ENCODE data around the gene DIO2. TPM values are rescaled to one million over a fixed set of nuclear protein-coding genes. Genes with fewer than 3 reads are reported as not detected.
A peak's percentile ranks its signal among the peaks of the same experiment; 100 is the strongest.

The DIO2 gene
- total RNA-seq, 2 experiments from 2014 or later: not detected

DNA sequence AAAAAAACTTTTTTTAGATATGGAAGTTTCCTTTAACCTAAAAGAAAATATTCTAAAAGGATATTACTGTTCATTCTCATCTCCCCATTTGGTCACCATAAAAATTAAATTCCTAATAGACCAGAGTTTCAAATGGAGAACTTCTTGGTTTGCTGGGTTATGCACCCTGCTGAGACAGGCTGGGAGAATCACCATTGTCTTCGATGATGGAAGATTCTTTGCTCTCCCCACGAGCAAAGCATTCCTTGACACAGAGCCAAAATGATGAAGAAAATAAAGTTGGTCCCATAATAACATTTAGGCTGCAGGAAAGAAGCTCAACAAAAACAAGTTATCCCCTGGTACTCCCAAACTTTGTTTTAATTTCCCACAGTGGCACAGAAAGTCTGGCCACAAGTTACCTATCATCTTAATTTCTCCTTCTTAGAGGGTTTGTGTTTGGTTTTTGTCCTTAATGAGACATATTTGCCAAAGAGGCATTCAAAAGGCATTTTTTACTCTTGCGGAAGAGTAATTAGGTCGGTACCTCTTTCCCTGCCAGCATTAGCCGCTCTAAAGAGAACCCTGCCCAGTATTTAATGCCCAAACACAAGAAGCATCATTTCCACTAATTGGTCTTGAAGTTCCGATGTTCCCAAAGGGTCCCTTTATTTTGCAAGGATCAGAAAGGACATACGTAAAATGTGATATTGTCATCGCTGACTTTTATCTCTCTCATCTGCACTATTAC is 4.8 kb downstream of the DIO2 start:
- POLR2A ChIA-PET: no interaction called here
- Mint-ChIP-seq H3K4me3 (no peak overlapping the region), H3K9me3 (no peaks in the 10 kb centered on the region), H3K36me3 (ENCODE audit: low read depth) (no peaks in the 10 kb centered on the region), H3K27ac (no peak overlapping the region), H3K27me3 (no peaks in the 10 kb centered on the region), H3K4me1 (no peaks in the 10 kb centered on the region)
- no peak for DNase-seq
- CTCF ChIA-PET: no interaction called here

DNA sequence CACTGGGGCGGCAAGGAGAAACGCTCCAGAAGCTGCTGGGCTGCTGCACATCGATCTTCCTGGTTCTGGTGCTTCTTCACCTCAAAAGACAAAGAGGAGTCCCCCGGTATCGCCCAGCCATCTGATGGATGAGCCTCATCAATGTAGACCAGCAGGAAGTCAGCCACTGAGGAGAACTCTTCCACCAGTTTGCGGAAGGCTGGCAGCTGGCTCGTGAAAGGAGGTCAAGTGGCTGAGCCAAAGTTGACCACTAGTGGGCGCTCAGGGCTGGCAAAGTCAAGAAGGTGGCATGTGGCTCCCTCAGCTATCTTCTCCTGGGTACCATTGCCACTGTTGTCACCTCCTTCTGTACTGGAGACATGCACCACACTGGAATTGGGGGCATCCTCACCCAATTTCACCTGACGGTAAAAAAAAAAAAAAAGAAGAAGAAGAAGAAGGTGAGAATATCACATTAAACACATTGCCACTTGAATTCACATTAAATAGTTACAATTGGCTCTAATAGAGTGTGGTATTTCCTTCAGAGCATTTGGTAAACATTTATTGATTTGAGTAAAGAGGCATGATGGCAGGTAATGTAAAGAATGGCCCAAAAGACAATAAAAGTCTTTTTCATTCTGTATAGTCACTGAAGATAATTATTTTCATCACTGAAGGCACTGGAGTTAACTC is 8.3 kb downstream of the DIO2 start:
- Mint-ChIP-seq H3K4me3 (no peak overlapping the region), H3K9me3 (no peaks in the 10 kb centered on the region), H3K4me1 (no peaks in the 10 kb centered on the region), H3K27ac (no peak overlapping the region), H3K27me3 (no peaks in the 10 kb centered on the region), H3K36me3 (ENCODE audit: low read depth) (no peaks in the 10 kb centered on the region)
- CTCF ChIA-PET: no interaction called here
- POLR2A ChIA-PET: no interaction called here
- DNase-seq: peak; percentile 26

DNA sequence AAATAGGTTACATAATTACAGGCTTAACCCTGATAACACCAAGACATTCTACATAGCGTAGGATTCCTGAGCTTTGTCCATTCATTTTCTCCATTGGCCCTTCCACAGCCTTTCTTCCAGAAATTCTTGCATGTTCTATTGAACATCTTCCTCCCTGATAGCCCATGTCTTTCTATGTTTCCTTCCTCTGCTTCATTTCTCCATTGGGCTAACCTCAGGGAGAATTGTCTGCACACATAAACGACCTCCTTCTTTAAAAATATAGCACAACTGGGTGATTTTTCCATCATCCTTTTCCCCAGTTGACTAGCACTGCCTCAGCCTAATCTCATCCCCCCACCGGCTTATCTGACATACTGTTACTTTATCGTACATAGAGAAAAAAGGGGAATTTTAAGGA is 11.2 kb downstream of the DIO2 start:
- H3K27me3 Mint-ChIP-seq: no peaks in the 10 kb centered on the region
- H3K9me3 Mint-ChIP-seq: no peaks in the 10 kb centered on the region
- POLR2A ChIA-PET: no interaction called here
- no peak for DNase-seq
- H3K27ac Mint-ChIP-seq: no peak overlapping the region
- CTCF ChIA-PET: no interaction called here
- no peaks in the 10 kb centered on the region for H3K4me1 Mint-ChIP-seq
- H3K4me3 Mint-ChIP-seq: no peak overlapping the region
- H3K36me3 Mint-ChIP-seq (ENCODE audit: low read depth): no peaks in the 10 kb centered on the region

DNA sequence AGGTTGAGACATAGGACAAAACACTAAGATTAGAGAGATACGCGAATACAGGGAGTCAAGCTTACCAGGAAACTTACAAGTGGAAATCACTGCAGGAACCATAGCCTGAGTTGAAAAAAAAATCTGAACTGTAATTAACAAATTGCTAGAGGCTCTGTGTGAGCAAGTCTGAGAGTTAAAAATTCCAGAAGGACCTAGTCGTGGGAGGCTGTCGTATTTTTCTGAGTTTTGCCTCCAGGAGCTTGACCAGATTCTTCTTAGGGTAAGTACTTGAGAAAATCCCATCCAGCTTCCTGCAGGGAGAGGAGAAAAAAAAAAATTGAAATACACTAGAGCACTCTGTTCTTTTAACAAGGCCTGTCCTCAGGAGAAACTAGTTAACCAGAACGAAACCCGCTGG is 22.7 kb downstream of the DIO2 start:
- Mint-ChIP-seq H3K27me3 (no peaks in the 10 kb centered on the region), H3K4me1 (no peaks in the 10 kb centered on the region), H3K9me3 (peaks cover 7% of the 10 kb centered on the region), H3K36me3 (ENCODE audit: low read depth) (no peaks in the 10 kb centered on the region), H3K27ac (no peak overlapping the region), H3K4me3 (no peak overlapping the region)
- ChIA-PET POLR2A (no interaction called here), CTCF (no interaction called here)
- no peak for DNase-seq

DNA sequence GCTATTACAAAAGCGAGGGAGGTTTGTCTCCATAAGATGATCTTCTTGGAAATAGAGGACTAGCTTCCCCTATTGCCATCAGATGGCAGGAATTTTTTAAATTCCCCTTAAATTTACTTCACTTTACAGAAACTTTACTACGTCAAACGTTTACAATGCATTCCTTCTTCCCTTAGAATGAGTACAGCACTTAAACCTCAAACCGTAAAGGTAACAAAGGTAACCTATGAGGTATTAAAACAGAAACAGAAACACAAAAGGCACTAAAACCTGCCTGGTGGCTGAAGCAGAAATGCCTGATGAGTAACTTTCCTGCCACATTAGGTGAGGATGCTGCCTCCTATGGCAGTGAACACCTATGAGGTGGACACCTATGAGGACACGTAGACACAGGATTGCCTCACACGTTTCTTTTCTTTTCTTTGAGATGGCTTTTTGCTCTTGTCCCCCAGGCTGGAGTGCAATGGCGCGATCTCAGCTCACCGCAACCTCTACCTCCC is 25.0 kb downstream of the DIO2 start:
- Mint-ChIP-seq H3K9me3 (peaks cover 7% of the 10 kb centered on the region), H3K4me3 (no peak overlapping the region), H3K27me3 (no peaks in the 10 kb centered on the region), H3K4me1 (no peaks in the 10 kb centered on the region), H3K36me3 (ENCODE audit: low read depth) (no peaks in the 10 kb centered on the region), H3K27ac (no peak overlapping the region)
- POLR2A ChIA-PET: no interaction called here
- DNase-seq: no peak
- CTCF ChIA-PET: no interaction called here

DNA sequence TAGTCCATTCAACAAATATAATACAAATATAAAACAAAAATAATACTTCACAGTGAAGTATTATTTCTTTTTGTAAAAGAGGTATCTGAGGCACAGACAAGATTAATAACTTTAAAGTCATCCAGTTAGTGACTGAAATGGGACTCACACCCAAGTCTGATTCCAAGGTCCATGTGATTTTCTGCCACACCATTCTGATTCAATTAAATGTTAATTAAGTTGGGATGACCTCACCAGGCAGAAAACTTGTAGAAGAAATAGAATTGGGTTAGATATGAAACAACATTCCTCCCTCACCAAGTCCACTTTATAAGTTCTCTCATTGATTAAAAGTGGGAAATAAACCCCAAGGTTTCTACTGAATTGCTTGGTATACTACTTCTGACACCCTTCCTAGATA is 34.4 kb downstream of the DIO2 start:
- H3K4me3 Mint-ChIP-seq: no peak overlapping the region
- H3K27ac Mint-ChIP-seq: no peak overlapping the region
- ChIA-PET CTCF (no interaction called here), POLR2A (no interaction called here)
- no peaks in the 10 kb centered on the region for H3K36me3 Mint-ChIP-seq (ENCODE audit: low read depth)
- H3K4me1 Mint-ChIP-seq: no peaks in the 10 kb centered on the region
- no peaks in the 10 kb centered on the region for H3K27me3 Mint-ChIP-seq
- no peak for DNase-seq
- no peaks in the 10 kb centered on the region for H3K9me3 Mint-ChIP-seq

DNA sequence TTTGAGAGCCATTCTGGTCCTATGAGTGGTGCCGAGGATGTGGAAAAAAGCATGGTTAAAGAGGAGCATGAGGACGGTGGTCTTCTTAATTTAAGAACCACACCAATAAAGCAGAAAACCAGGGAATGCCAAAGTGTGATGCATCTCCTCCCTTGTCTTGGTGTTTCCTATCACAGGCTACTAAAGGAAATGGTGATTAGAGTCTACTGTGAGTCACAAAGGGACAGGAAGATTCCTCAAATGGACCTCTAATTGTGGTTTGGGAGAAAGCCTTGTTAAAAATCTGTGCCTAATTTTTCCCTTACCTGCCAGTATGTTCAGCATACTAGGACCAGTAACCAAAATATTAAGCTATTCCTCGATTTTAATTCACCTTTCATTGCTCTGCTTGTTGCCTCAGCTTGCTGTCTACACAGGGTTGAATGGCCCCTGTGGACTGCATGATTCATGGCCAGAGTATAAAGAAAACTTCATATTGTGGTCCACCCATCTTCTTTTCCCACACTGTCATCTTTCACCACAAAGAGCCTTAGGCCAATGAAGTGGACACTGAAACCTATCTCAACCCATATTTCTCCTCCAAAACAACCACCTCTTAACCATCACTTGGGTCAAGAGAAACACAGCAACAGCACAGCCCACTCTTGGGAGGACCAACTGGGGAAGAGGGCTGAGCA is 38.8 kb downstream of the DIO2 start:
- CTCF ChIA-PET: interaction anchor here (1.0 kb wide), 1 partner anchor 25 kb away, joined by 3 read pairs; no protein-coding TSS in a partner anchor

DNA sequence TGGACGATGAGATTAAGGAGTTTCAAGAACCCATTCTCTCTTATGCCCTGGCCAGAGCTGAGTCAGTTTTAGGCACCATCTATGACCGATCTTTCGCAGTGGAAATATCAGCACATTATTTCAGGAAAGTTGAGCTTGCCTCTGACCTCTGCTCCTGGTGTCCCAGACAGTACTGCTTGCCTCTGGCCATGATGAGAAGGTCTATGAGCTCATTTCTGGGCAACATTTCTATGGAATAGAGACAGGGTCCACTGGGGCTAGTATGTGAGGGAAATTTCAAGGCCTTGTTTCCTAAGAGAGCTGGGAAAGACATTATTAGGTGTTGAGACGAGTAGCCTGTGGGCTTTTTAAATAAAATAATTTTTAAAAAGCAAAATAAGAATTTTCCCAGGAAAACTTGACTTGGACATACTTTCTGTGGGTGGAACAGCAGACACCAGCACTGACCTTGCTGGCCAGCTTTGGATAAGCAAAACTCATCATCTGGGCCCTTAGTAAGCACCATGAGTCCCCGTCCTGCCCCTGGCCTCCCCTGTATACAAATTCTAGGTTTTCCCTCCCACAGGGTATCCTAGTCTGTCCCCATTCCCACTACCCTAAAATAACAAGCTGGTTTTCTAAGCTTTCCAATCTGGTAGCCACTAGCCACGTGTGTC is 43.4 kb downstream of the DIO2 start:
- POLR2A ChIA-PET: no interaction called here
- Mint-ChIP-seq H3K4me3 (no peak overlapping the region), H3K27ac (no peak overlapping the region), H3K9me3 (no peaks in the 10 kb centered on the region), H3K4me1 (no peaks in the 10 kb centered on the region), H3K27me3 (no peaks in the 10 kb centered on the region), H3K36me3 (ENCODE audit: low read depth) (no peaks in the 10 kb centered on the region)
- CTCF ChIA-PET: no interaction called here
- DNase-seq: no peak

More for the DNA sequence above, 38.8 kb downstream of the DIO2 start:
- DNase-seq: no peak
- POLR2A ChIA-PET: no interaction called here
- H3K27ac Mint-ChIP-seq: no peak overlapping the region
- no peak overlapping the region for H3K4me3 Mint-ChIP-seq
- no peaks in the 10 kb centered on the region for H3K36me3 Mint-ChIP-seq (ENCODE audit: low read depth)
- H3K4me1 Mint-ChIP-seq: no peaks in the 10 kb centered on the region
- H3K27me3 Mint-ChIP-seq: no peaks in the 10 kb centered on the region
- no peaks in the 10 kb centered on the region for H3K9me3 Mint-ChIP-seq

DNA sequence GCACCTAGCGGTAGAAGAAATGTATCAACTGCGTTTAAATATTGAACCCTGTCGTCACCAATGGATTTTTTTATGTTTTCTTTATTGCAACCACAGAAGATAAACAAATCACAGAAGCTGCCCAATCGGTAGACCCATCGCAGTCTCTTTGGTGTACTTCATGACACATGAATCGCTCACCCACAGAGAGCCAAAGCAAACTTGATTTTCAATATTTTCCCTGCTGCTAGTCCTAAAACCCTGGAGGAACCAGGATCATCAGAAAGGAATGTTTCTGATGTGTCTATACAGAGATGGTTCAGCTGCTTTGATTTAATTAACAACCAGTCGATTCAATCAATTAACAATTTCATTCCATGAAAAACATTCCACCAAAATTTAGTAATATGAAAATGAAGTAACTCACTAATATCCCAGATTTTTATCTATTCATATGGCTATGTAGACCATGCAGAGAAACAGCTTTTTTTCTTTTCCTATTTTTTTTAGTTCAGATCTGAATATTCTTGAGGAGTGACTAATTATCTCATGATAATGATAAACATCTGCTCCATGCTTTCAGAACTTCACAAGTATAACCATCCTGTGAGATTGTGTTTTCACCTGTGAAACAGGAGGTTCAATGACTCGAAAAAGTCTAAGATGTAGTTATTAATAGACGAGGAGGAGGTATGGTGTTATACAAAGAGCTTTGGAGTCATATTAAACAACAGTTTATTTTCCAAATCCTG is 46.1 kb downstream of the DIO2 start:
- no peak overlapping the region for H3K4me3 Mint-ChIP-seq
- no peaks in the 10 kb centered on the region for H3K4me1 Mint-ChIP-seq
- no peak for DNase-seq
- ChIA-PET POLR2A (no interaction called here), CTCF (no interaction called here)
- no peaks in the 10 kb centered on the region for H3K27me3 Mint-ChIP-seq
- no peaks in the 10 kb centered on the region for H3K9me3 Mint-ChIP-seq
- H3K27ac Mint-ChIP-seq: no peak overlapping the region
- no peaks in the 10 kb centered on the region for H3K36me3 Mint-ChIP-seq (ENCODE audit: low read depth)

DNA sequence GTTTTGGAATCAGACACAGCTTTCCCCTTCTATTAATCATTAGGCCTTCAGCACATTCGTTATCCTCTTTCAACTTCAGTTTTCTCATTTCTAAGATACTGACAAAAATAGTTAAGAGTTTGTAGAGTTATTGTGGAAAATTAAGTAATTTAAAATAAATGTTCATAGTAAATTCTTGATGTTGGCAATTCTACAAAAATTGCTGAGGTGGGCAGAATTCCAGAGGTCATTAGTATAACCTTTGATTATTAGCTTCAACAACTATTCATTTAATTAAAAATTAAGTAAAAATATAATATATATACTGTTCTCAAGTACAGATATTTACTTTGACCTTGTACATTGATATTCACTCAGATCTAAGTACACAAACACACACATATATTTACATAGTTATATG is 58.5 kb downstream of the DIO2 start:
- Mint-ChIP-seq H3K4me1 (no peaks in the 10 kb centered on the region), H3K27me3 (no peaks in the 10 kb centered on the region), H3K27ac (no peak overlapping the region), H3K9me3 (no peaks in the 10 kb centered on the region), H3K36me3 (ENCODE audit: low read depth) (no peaks in the 10 kb centered on the region), H3K4me3 (no peak overlapping the region)
- DNase-seq: no peak
- ChIA-PET POLR2A (no interaction called here), CTCF (no interaction called here)

DNA sequence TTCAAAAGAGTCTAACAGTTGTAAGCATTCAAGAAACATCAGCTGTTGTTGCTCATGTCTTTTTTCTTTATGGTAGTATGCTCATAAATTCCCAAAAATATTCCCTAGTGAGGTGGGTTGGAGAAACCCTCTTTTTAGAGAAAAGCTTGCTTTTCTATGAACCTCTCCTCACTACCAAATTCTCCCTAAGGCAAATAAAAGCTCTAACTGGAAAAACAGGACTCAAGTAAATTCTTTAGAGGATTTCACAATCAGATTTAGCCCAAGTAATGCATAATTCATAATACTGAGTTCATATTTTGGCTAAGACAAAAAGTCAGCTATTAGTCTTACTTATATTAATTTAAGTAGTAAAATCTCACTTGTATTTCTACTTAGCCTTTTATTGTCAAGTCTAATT is 59.1 kb downstream of the DIO2 start:
- POLR2A ChIA-PET: no interaction called here
- no peak for DNase-seq
- no peaks in the 10 kb centered on the region for H3K36me3 Mint-ChIP-seq (ENCODE audit: low read depth)
- CTCF ChIA-PET: no interaction called here
- H3K27ac Mint-ChIP-seq: no peak overlapping the region
- H3K4me1 Mint-ChIP-seq: no peaks in the 10 kb centered on the region
- no peaks in the 10 kb centered on the region for H3K27me3 Mint-ChIP-seq
- H3K9me3 Mint-ChIP-seq: no peaks in the 10 kb centered on the region
- no peak overlapping the region for H3K4me3 Mint-ChIP-seq

DNA sequence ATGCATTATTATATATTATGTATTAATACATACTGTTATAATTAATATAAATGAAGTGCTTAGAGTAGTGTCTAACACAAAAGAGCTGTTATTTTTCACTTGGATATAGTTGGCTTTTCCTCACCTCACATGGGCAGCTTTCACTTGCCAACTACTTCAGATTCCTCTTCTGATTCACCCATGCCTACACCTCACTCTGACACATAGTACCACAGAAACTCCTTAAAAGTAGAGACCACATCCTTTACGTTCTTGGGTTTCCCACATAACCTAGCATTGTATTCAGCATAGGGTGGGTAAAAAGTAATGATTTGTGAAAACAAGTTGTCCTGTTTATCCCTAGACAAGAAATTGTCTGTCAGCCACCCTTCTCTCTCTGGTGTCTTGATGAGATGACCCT is 61.0 kb downstream of the DIO2 start:
- DNase-seq: no peak
- Mint-ChIP-seq H3K36me3 (ENCODE audit: low read depth) (no peaks in the 10 kb centered on the region), H3K9me3 (peaks cover 2% of the 10 kb centered on the region), H3K27me3 (no peaks in the 10 kb centered on the region), H3K4me3 (no peak overlapping the region), H3K27ac (no peak overlapping the region), H3K4me1 (no peaks in the 10 kb centered on the region)
- ChIA-PET CTCF (no interaction called here), POLR2A (no interaction called here)
